Measurements from ENCODE around the gene SPTLC3. TPM values are rescaled to one million over a fixed set of nuclear protein-coding genes. Genes with fewer than 3 reads are reported as not detected.
A peak's percentile ranks its signal among the peaks of the same experiment; 100 is the strongest.

SPTLC3 gene
- total and polyA plus RNA-seq, 2 of the 13 experiments (the other 11 are each of a cell fraction or from before 2014, with no cell fraction given), result 20.5 to 95.6 TPM

- TF ChIP-seq ZBTB39 (CRISPR knock-in tag; IDR thresholded peaks at IDR 0.05) (no peak; the same call in 1 of the 2 replicates), PREB (CRISPR knock-in tag; IDR thresholded peaks at IDR 0.05) (no peak), TFE3 (CRISPR knock-in tag; IDR thresholded peaks at IDR 0.05) (peak; percentile 58; the same call in 1 of the 2 replicates), ZFY (CRISPR knock-in tag; IDR thresholded peaks at IDR 0.05) (no peak), ETV5 (CRISPR knock-in tag; IDR thresholded peaks at IDR 0.05; ENCODE audit: borderline replicate concordance) (peak; percentile 64; the same call in 1 of the 2 replicates), ZNF660 (CRISPR knock-in tag; IDR thresholded peaks at IDR 0.05; ENCODE audit: borderline replicate concordance, low read depth) (no peak), ZXDC (CRISPR knock-in tag; IDR thresholded peaks at IDR 0.05) (no peak), POGZ (CRISPR knock-in tag; IDR thresholded peaks at IDR 0.05) (peak; percentile 61; the same call in 1 of the 2 replicates), MYPOP (CRISPR knock-in tag; IDR thresholded peaks at IDR 0.05) (peak; percentile 45; the same call in 1 of the 2 replicates), MTA1 (CRISPR knock-in tag; IDR thresholded peaks at IDR 0.05; ENCODE audit: borderline replicate concordance) (no peak; the same call in 1 of the 2 replicates), GATA4 (IDR thresholded peaks at IDR 0.05; ENCODE audit: borderline replicate concordance, low read depth) (peak; percentile 82; the same call in 1 of the 2 replicates), ARHGAP35 (CRISPR knock-in tag; IDR thresholded peaks at IDR 0.05; ENCODE audit: borderline replicate concordance) (no peak), SKI (IDR thresholded peaks at IDR 0.05; ENCODE audit: partially characterized antibody) (no peak), HNF1B (CRISPR knock-in tag; IDR thresholded peaks at IDR 0.05) (peak; percentile 37; the same call in 1 of the 2 replicates), DBP (CRISPR knock-in tag; IDR thresholded peaks at IDR 0.05; ENCODE audit: not compliant biosample characterization) (no peak)
Observed at GRCh38 chr20:12977328-12978125, 31.2 kb upstream of the SPTLC3 start (continued).
